Astrocyte of the hippocampus (primary cell): ENCODE measurements around the gene RLF.

Source experiments
- DNase-seq: peaks from one replicate; pipeline ENCODE4 v3.0.0; 2011; ENCODE audit warnings: low read depth, low spot score

The RLF gene

GRCh38 chr1:40268211-40268610 is 107.0 kb downstream of the RLF start:
- no peak for DNase-seq

- DNase-seq: peak; percentile 51
Observed at GRCh38 chr1:40270152-40270834, 109.1 kb downstream of the RLF start.

- no peak for DNase-seq
Observed at GRCh38 chr1:40272653-40273213, 111.5 kb downstream of the RLF start.

GRCh38 chr1:40273547-40274166 is 112.5 kb downstream of the RLF start:
- no peak for DNase-seq

GRCh38 chr1:40274331-40274730 is 113.1 kb downstream of the RLF start:
- DNase-seq: no peak

- DNase-seq: no peak
Observed at GRCh38 chr1:40276122-40276521, 114.9 kb downstream of the RLF start.

GRCh38 chr1:40281853-40282252 is 120.7 kb downstream of the RLF start:
- no peak for DNase-seq
